Measurements from ENCODE around the gene KIF3B.

GRCh38 chr20:32235331-32236047, 42.0 kb upstream of the KIF3B start:
- TF ChIP-seq POLR2A (IDR thresholded peaks at IDR 0.05; ENCODE audit: low read length) (no peak), GATA1 (IDR thresholded peaks at IDR 0.05; ENCODE audit: low read depth, low read length) (no peak)
